Hepatocyte (in vitro differentiated cells): Measurements from ENCODE around the gene ACBD7.

Experiments
- CTCF ChIP-seq: fragments of 200-600 bp; sonication (generic); IDR thresholded peaks from 2 replicates; pipeline ENCODE4 v1.5.1; 2016; ENCODE audit warnings: antibody characterized with exemption, mild to moderate bottlenecking; ENCODE audit not compliant: poor library complexity
- EZH2 ChIP-seq: fragments of 200-600 bp; sonication (generic); IDR thresholded peaks from 2 replicates; pipeline ENCODE4 v1.6.1; 2016; ENCODE audit warnings: antibody characterized with exemption, mild to moderate bottlenecking, borderline replicate concordance
- EZH2phosphoT487 ChIP-seq: fragments of 200-600 bp; sonication (generic); IDR thresholded peaks from one replicate; pipeline ENCODE4 v1.6.1; 2018; ENCODE audit warnings: antibody characterized with exemption, mild to moderate bottlenecking, low read depth, moderate library complexity; ENCODE audit not compliant: unreplicated experiment, severe bottlenecking

DNA sequence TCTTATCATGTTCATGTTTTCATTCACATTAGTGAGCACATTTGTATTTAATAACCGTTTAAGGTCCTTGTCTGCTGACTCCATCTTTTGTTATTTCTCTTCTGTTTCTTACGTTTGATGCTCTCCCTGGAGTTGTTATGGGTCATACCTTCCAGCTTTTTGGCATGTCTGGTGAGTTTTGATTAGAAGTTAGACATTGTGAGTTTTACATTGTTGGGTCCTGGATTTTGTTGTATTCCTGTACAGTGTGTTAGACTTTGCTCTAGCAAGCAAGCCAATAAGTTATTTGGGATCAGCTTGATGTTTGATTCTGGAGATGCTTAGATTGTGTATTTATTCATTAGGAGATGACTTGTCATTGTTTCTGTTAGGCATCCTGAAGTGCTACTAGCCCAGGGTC is 27.9 kb downstream of the ACBD7 start:
- TF ChIP-seq CTCF (no peak), EZH2phosphoT487 (no peak), EZH2 (no peak)
